SK-N-SH treated with all-trans-retinoic acid at 6 μM for 48 hours (cell line): ENCODE data around the gene HSD11B1L.

Experiments used
- CREB5 ChIP-seq: fragments of 250-450 bp; sonication (Bioruptor Pico); IDR thresholded peaks from 2 replicates; pipeline ENCODE4 v1.5.1; 2020; ENCODE audit warnings: low read depth, mild to moderate bottlenecking, moderate library complexity
- OSR1 ChIP-seq: fragments of 250-450 bp; sonication (Bioruptor Pico); IDR thresholded peaks from 2 replicates; pipeline ENCODE4 v1.8.0; 2022; ENCODE audit warnings: moderate library complexity, mild to moderate bottlenecking, inconsistent platforms
- PATZ1 ChIP-seq: fragments of 250-450 bp; sonication (Bioruptor Pico); IDR thresholded peaks from 2 replicates; pipeline ENCODE4 v1.8.0; 2020; ENCODE audit warnings: mild to moderate bottlenecking, moderate library complexity, borderline replicate concordance
- RARB ChIP-seq: fragments of 250-450 bp; sonication (Bioruptor Pico); IDR thresholded peaks from 2 replicates; pipeline ENCODE4 v1.8.0; 2021; ENCODE audit warnings: mild to moderate bottlenecking, moderate library complexity
- TCF4 ChIP-seq: fragments of 250-450 bp; sonication (Bioruptor Pico); IDR thresholded peaks from 2 replicates; pipeline ENCODE4 v1.8.0; 2021; ENCODE audit warnings: mild to moderate bottlenecking, moderate library complexity, borderline replicate concordance
- ZNF70 ChIP-seq: fragments of 450-650 bp; formaldehyde crosslinking; IDR thresholded peaks from 2 replicates; pipeline ENCODE4 v1.5.0; 2020; ENCODE audit warnings: mild to moderate bottlenecking, moderate library complexity

GRCh38 chr19:5686647-5687359, 6.0 kb downstream of the HSD11B1L start:
- TF ChIP-seq ZNF70 (no peak), PATZ1 (no peak), OSR1 (CRISPR knock-in tag) (no peak), CREB5 (CRISPR knock-in tag) (no peak), RARB (CRISPR knock-in tag) (no peak), TCF4 (CRISPR knock-in tag) (no peak)
